Uterus (tissue), 2 donors: ENCODE measurements around the gene SPRING1.

Source experiments
- POLR2A ChIP-seq, 2 donors: fragments of 450-650 bp; IDR thresholded peaks; one replicate each; pipeline ENCODE4 v1.6.1; 2016; ENCODE audit warnings: antibody characterized with exemption in 2 of 2, mild to moderate bottlenecking in 1 of 2, moderate library complexity in 1 of 2
- TF ChIP-seq, protein P1 (sequence below), 4 experiments: fragments of 200-600 bp in 2 of 4; fragments of 450-650 bp in 2 of 4; sonication (generic) in 2 of 4; IDR thresholded peaks; one replicate each; pipeline ENCODE4 v1.5.1; 2016 to 2019; ENCODE audit warnings: antibody characterized with exemption in 4 of 4, mild to moderate bottlenecking in 2 of 4, moderate library complexity in 1 of 4

DNA sequence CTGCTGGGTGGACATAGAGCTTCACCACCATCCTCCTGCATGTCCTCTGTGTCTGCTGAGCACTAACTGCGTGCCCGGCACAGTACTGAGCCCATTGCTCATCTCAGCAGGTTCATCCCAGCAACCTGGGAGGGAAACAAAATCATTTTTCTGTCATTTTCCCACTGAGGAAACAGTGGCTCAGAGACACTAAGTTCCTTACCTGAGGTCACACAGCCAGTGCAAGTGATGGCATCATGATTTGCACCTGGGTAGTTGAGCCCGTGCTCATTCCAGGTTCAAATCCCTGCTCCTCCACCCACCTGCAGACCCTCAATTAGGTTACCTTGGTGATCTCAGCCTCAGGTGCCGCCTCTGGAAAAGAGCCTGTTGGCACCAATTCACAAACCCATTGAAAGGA, 23.6 kb upstream of the SPRING1 start:
- TF ChIP-seq, protein P1, sequence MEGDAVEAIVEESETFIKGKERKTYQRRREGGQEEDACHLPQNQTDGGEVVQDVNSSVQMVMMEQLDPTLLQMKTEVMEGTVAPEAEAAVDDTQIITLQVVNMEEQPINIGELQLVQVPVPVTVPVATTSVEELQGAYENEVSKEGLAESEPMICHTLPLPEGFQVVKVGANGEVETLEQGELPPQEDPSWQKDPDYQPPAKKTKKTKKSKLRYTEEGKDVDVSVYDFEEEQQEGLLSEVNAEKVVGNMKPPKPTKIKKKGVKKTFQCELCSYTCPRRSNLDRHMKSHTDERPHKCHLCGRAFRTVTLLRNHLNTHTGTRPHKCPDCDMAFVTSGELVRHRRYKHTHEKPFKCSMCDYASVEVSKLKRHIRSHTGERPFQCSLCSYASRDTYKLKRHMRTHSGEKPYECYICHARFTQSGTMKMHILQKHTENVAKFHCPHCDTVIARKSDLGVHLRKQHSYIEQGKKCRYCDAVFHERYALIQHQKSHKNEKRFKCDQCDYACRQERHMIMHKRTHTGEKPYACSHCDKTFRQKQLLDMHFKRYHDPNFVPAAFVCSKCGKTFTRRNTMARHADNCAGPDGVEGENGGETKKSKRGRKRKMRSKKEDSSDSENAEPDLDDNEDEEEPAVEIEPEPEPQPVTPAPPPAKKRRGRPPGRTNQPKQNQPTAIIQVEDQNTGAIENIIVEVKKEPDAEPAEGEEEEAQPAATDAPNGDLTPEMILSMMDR (IDR thresholded peaks at IDR 0.05): no peak
- TF ChIP-seq POLR2A (IDR thresholded peaks at IDR 0.05): no peak
